HG02943 (cell line): Measurements from ENCODE around the gene RNASE11.

Source experiments
- ATAC-seq: cut with Tn5 transposase; IDR thresholded peaks from one replicate; pipeline ENCODE4 v1.9.1; 2021; ENCODE audit warnings: mild to moderate bottlenecking, low read depth, moderate library complexity; ENCODE audit not compliant: unreplicated experiment

The RNASE11 gene

GRCh38 chr14:20546877-20547276 is 40.9 kb downstream of the RNASE11 start:
- ATAC-seq, result no peak

- ATAC-seq, result no peak
Measured at GRCh38 chr14:20539906-20540305, 47.9 kb downstream of the RNASE11 start.
